ENCODE data around the gene DCXR. TPM values are rescaled to one million over a fixed set of nuclear protein-coding genes. Genes with fewer than 3 reads are reported as not detected.

DCXR gene
- polyA plus RNA-seq, 1 donor = 32.8 TPM

- peak; percentile 95 for DNase-seq (ENCODE audit: low read depth)
Observed at GRCh38 chr17:82022981-82023446, 14.5 kb downstream of the DCXR start, which contains the start of gene LRRC45. Gene LRRC45, plus strand, starts transcription at chr17:82023305. Its CDS starts 339 bp downstream, at chr17:82023644.

- DNase-seq (ENCODE audit: low read depth) = no peak
Observed at GRCh38 chr17:82022310-82022980, 15.1 kb downstream of the DCXR start, which contains the start of gene CENPX. Gene CENPX, minus strand, starts transcription at chr17:82022878. Its CDS starts 17 bp downstream, at chr17:82022861.

GRCh38 chr17:82021900-82022309 lies 15.6 kb downstream of the DCXR start:
- no peak for DNase-seq (ENCODE audit: low read depth)

- no peak for DNase-seq (ENCODE audit: low read depth)
Observed at GRCh38 chr17:82021107-82021899, 16.2 kb downstream of the DCXR start.

- no peak for DNase-seq (ENCODE audit: low read depth)
Observed at GRCh38 chr17:82020572-82021106, 16.9 kb downstream of the DCXR start.

- DNase-seq (ENCODE audit: low read depth) = no peak
Observed at GRCh38 chr17:82019690-82020571, 17.6 kb downstream of the DCXR start.

- no peak for DNase-seq (ENCODE audit: low read depth)
Observed at GRCh38 chr17:82018989-82019689, 18.4 kb downstream of the DCXR start.

- no peak for DNase-seq (ENCODE audit: low read depth)
Observed at GRCh38 chr17:82018152-82018988, 19.1 kb downstream of the DCXR start.

GRCh38 chr17:82017612-82018151 lies 19.8 kb downstream of the DCXR start:
- no peak for DNase-seq (ENCODE audit: low read depth)

- no peak for DNase-seq (ENCODE audit: low read depth)
Observed at GRCh38 chr17:82016875-82017459, 20.5 kb downstream of the DCXR start.

- no peak for DNase-seq (ENCODE audit: low read depth)
Observed at GRCh38 chr17:82016061-82016874, 21.2 kb downstream of the DCXR start.

- no peak for DNase-seq (ENCODE audit: low read depth)
Observed at GRCh38 chr17:82015311-82015971, 22.1 kb downstream of the DCXR start.

GRCh38 chr17:82014971-82015310 lies 22.6 kb downstream of the DCXR start:
- no peak for DNase-seq (ENCODE audit: low read depth)

GRCh38 chr17:82014432-82014831 lies 23.1 kb downstream of the DCXR start:
- DNase-seq (ENCODE audit: low read depth) = no peak

- DNase-seq (ENCODE audit: low read depth) = no peak
Observed at GRCh38 chr17:82013772-82014321, 23.6 kb downstream of the DCXR start.

- no peak for DNase-seq (ENCODE audit: low read depth)
Observed at GRCh38 chr17:82013341-82013740, 24.2 kb downstream of the DCXR start.

- no peak for DNase-seq (ENCODE audit: low read depth)
Observed at GRCh38 chr17:82012640-82013295, 24.7 kb downstream of the DCXR start.

All from forelimb muscle (tissue), 1 donor.